Hepatocyte (in vitro differentiated cells): Measurements from ENCODE around the gene ITSN1. TPM values are rescaled to one million over a fixed set of nuclear protein-coding genes. Genes with fewer than 3 reads are reported as not detected.

Source experiments
- DNase-seq: peaks from one replicate; pipeline ENCODE4 v3.0.0-alpha.2; 2016; ENCODE audit warnings: low spot score
- H2AFZ ChIP-seq: fragments of 200-600 bp; sonication (generic); 2 replicates; pipeline ENCODE4 v1.6.0; 2016; ENCODE audit warnings: antibody characterized with exemption, mild to moderate bottlenecking
- H3K27ac ChIP-seq: fragments of 200-600 bp; sonication (generic); 2 replicates; pipeline ENCODE4 v1.5.1; 2016; ENCODE audit warnings: mild to moderate bottlenecking
- H3K27me3 ChIP-seq: fragments of 200-600 bp; sonication (generic); 2 replicates; pipeline ENCODE4 v1.6.1; 2016
- H3K36me3 ChIP-seq: fragments of 200-600 bp; sonication (generic); replicated peaks from 2 replicates; pipeline ENCODE4 v1.5.1; 2016; ENCODE audit warnings: low read depth; ENCODE audit not compliant: insufficient read depth
- H3K4me1 ChIP-seq: fragments of 200-600 bp; sonication (generic); 2 replicates; pipeline ENCODE4 v1.5.1; 2016; ENCODE audit warnings: mild to moderate bottlenecking, moderate library complexity; ENCODE audit not compliant: insufficient read depth
- H3K4me2 ChIP-seq: fragments of 200-600 bp; sonication (generic); 2 replicates; pipeline ENCODE4 v1.6.0; 2016
- H3K4me3 ChIP-seq: fragments of 200-600 bp; sonication (generic); 2 replicates; pipeline ENCODE4 v1.5.1; 2016; ENCODE audit warnings: mild to moderate bottlenecking
- H3K79me2 ChIP-seq: fragments of 200-600 bp; sonication (generic); 2 replicates; pipeline ENCODE4 v1.6.0; 2017; ENCODE audit warnings: mild to moderate bottlenecking
- H3K9me2 ChIP-seq: fragments of 200-600 bp; sonication (generic); replicated peaks from 2 replicates; pipeline ENCODE4 v1.6.0; 2017; ENCODE audit warnings: mild to moderate bottlenecking; ENCODE audit not compliant: insufficient read depth
- H3K9me3 ChIP-seq: fragments of 200-600 bp; sonication (generic); 2 replicates; pipeline ENCODE4 v1.5.1; 2016; ENCODE audit warnings: low read depth, mild to moderate bottlenecking
- H4K20me1 ChIP-seq: fragments of 200-600 bp; sonication (generic); 2 replicates; pipeline ENCODE4 v1.6.0; 2016; ENCODE audit warnings: mild to moderate bottlenecking; ENCODE audit not compliant: insufficient read depth, poor library complexity, severe bottlenecking
- EZH2 ChIP-seq: fragments of 200-600 bp; sonication (generic); IDR thresholded peaks from 2 replicates; pipeline ENCODE4 v1.6.1; 2016; ENCODE audit warnings: antibody characterized with exemption, mild to moderate bottlenecking, borderline replicate concordance
- EZH2phosphoT487 ChIP-seq: fragments of 200-600 bp; sonication (generic); IDR thresholded peaks from one replicate; pipeline ENCODE4 v1.6.1; 2018; ENCODE audit warnings: antibody characterized with exemption, mild to moderate bottlenecking, low read depth, moderate library complexity; ENCODE audit not compliant: unreplicated experiment, severe bottlenecking
- WGBS: methylation state at CpG from one replicate; pipeline ENCODE4 v1.1.6; 2016; ENCODE audit warnings: low lambda C conversion rate; ENCODE audit errors: missing lambda C conversion rate; 5-methylcytosine and 5-hydroxymethylcytosine counted together
- polyA plus RNA-seq: library from polyadenylated mRNA; unstranded; fragments of >200 nt; fragmentation: Nextera tagmentation; extraction: Ambion mirVana; gene quantifications from 2 replicates; pipeline ENCODE4 v1.2.1, GENCODE V29; 2016
- total RNA-seq: library from RNA; depleted of rRNA; stranded (reverse); fragments of >200 nt; gene quantifications from 2 replicates; pipeline ENCODE4 v1.2.3, GENCODE V29; 2014
- TF ChIP-seq, protein P1 (sequence below): fragments of 200-600 bp; sonication (generic); IDR thresholded peaks from 2 replicates; pipeline ENCODE4 v1.5.1; 2016; ENCODE audit warnings: antibody characterized with exemption, mild to moderate bottlenecking; ENCODE audit not compliant: poor library complexity

The ITSN1 gene
- total and polyA plus RNA-seq, 2 experiments from 2014 or later: 43.6 to 46.0 TPM

DNA sequence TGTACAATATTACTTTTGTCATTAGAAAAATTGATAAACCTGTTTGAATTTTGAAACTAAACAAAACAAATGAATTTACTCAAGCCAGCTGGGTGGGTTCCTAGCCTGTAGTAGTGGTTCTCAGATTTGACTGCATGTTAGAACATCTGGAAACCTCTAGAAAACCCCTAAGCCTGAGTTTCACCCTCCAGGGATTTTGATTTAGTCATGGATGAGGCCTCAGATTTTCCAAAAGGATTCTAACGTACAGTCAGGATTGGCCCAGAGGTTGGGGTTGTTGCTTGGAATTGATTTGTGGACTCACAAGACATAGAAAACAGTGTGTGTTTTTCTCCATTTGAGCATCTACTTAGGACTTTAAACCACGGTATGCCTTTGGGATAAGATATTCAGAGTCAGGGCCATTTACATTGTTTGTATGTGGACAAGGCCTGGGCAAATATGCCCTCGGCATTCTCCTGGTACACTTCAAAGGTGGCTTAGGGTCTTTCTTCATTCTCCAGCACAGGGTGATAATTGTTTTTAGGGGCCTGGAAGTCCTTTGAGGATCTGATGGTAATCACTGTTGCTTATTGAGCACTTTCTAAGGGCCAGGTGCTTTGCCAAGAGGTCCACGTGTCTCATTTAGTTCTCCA lies 230.7 kb downstream of the ITSN1 start:
- WGBS: 58% methylated on average over 4 of the region's 4 CpGs
- no peaks in the 10 kb centered on the region for H3K4me1 ChIP-seq
- no peaks in the 10 kb centered on the region for H3K9me2 ChIP-seq
- H3K27me3 ChIP-seq: no peaks in the 10 kb centered on the region
- H3K4me2 ChIP-seq: no peak overlapping the region
- no peak overlapping the region for H2AFZ ChIP-seq
- no peaks in the 10 kb centered on the region for H3K9me3 ChIP-seq
- H3K79me2 ChIP-seq: no peaks in the 10 kb centered on the region
- H3K4me3 ChIP-seq: no peak overlapping the region
- TF ChIP-seq EZH2phosphoT487: no peak
- TF ChIP-seq EZH2: no peak
- TF ChIP-seq, protein P1, sequence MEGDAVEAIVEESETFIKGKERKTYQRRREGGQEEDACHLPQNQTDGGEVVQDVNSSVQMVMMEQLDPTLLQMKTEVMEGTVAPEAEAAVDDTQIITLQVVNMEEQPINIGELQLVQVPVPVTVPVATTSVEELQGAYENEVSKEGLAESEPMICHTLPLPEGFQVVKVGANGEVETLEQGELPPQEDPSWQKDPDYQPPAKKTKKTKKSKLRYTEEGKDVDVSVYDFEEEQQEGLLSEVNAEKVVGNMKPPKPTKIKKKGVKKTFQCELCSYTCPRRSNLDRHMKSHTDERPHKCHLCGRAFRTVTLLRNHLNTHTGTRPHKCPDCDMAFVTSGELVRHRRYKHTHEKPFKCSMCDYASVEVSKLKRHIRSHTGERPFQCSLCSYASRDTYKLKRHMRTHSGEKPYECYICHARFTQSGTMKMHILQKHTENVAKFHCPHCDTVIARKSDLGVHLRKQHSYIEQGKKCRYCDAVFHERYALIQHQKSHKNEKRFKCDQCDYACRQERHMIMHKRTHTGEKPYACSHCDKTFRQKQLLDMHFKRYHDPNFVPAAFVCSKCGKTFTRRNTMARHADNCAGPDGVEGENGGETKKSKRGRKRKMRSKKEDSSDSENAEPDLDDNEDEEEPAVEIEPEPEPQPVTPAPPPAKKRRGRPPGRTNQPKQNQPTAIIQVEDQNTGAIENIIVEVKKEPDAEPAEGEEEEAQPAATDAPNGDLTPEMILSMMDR: no peak
- no peaks in the 10 kb centered on the region for H4K20me1 ChIP-seq
- no peak for DNase-seq
- H3K27ac ChIP-seq: no peak overlapping the region
- H3K36me3 ChIP-seq: no peaks in the 10 kb centered on the region

DNA sequence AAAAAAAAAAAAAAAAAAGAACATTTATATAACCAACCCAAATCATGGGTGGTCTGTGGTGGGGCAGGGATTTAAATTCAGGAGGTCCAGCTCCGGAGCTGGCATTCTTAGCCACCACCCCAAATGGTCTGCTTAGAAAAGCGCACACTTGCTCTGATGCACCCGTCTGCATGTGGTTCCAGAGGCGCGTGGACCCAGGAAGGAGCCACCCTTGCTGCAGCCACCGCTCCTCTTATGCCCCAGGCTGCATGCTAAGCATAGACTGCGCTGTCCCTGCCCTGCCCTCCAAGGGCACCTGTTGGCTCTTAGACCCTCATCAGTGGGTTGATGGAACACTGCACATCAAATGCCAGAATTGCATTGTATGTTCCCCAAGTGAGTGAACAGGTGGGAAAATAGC lies 231.9 kb downstream of the ITSN1 start:
- DNase-seq: no peak
- Histone ChIP-seq H3K4me2 (no peak overlapping the region), H4K20me1 (no peaks in the 10 kb centered on the region), H3K27ac (no peak overlapping the region), H3K4me3 (no peak overlapping the region), H3K79me2 (no peaks in the 10 kb centered on the region), H3K9me3 (no peaks in the 10 kb centered on the region), H3K9me2 (no peaks in the 10 kb centered on the region), H3K27me3 (no peaks in the 10 kb centered on the region), H3K36me3 (no peaks in the 10 kb centered on the region), H3K4me1 (no peaks in the 10 kb centered on the region), H2AFZ (no peak overlapping the region)
- TF ChIP-seq EZH2phosphoT487 (no peak), EZH2 (no peak)
- TF ChIP-seq, protein P1: no peak
- 96% methylated on average over 7 of the region's 7 CpGs for WGBS

DNA sequence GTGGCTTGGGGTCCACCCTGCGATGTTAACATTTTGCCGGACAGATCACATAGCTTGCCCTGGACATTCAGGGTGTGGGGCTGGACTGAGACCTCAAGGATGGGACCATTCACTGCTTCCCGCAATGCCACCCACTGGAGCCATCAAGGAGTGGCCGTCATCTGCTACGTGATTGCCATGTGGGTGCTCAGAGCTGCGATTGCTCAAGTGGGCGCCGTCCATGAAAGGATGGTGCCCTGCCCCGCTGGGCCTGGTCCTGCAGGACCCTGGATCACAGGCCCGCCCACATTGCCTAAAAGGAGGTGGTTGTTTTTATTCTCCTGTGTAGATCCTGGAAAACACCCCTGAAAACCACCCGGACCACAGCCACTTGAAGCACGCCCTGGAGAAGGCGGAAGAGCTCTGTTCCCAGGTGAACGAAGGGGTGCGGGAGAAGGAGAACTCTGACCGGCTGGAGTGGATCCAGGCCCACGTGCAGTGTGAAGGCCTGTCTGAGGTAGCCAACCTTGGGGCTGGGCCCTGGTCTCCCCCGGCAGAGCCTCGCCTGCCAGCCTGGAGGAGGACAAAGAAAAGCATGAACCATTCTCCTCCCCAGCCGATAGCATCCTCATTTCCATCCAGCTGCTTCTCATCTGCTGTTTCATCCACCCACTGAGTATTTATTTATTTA lies 232.9 kb downstream of the ITSN1 start:
- TF ChIP-seq EZH2phosphoT487 (no peak), EZH2 (no peak)
- TF ChIP-seq, protein P1: no peak
- no peak overlapping the region for H3K27ac ChIP-seq
- H3K79me2 ChIP-seq: no peaks in the 10 kb centered on the region
- H3K4me2 ChIP-seq: no peak overlapping the region
- H3K9me3 ChIP-seq: no peaks in the 10 kb centered on the region
- H2AFZ ChIP-seq: no peak overlapping the region
- no peaks in the 10 kb centered on the region for H3K4me1 ChIP-seq
- H3K9me2 ChIP-seq: no peaks in the 10 kb centered on the region
- no peak overlapping the region for H3K4me3 ChIP-seq
- WGBS: 97% methylated on average over 20 of the region's 20 CpGs
- H3K27me3 ChIP-seq: no peaks in the 10 kb centered on the region
- DNase-seq: no peak
- no peaks in the 10 kb centered on the region for H3K36me3 ChIP-seq
- H4K20me1 ChIP-seq: no peaks in the 10 kb centered on the region
